Epithelial cell of esophagus (primary cell): ENCODE measurements around the gene DNAJB12.
"Not testable (repeated sequence)": the region's sequence is repeated elsewhere in the genome, so short reads cannot be mapped to it uniquely, and the experiment has no call there.

Experiments used
- DNase-seq: peaks from one replicate; pipeline ENCODE4 v3.0.0; 2010; ENCODE audit warnings: low read depth
- H3K4me3 ChIP-seq: 2 replicates; pipeline ENCODE4 v1.5.1; 2011; ENCODE audit warnings: mild to moderate bottlenecking, low read length, control low read depth
- CTCF ChIP-seq: IDR thresholded peaks from 2 replicates; pipeline ENCODE4 v1.5.1; 2011; ENCODE audit warnings: low read depth, mild to moderate bottlenecking, low read length, control low read depth, inconsistent platforms; ENCODE audit not compliant: insufficient read depth; ENCODE audit errors: missing control alignments

The DNAJB12 gene

GRCh38 chr10:72332423-72333111, 22.2 kb downstream of the DNAJB12 start:
- TF ChIP-seq CTCF = no peak
- no peak overlapping the region for H3K4me3 ChIP-seq
- DNase-seq = no peak

DNA sequence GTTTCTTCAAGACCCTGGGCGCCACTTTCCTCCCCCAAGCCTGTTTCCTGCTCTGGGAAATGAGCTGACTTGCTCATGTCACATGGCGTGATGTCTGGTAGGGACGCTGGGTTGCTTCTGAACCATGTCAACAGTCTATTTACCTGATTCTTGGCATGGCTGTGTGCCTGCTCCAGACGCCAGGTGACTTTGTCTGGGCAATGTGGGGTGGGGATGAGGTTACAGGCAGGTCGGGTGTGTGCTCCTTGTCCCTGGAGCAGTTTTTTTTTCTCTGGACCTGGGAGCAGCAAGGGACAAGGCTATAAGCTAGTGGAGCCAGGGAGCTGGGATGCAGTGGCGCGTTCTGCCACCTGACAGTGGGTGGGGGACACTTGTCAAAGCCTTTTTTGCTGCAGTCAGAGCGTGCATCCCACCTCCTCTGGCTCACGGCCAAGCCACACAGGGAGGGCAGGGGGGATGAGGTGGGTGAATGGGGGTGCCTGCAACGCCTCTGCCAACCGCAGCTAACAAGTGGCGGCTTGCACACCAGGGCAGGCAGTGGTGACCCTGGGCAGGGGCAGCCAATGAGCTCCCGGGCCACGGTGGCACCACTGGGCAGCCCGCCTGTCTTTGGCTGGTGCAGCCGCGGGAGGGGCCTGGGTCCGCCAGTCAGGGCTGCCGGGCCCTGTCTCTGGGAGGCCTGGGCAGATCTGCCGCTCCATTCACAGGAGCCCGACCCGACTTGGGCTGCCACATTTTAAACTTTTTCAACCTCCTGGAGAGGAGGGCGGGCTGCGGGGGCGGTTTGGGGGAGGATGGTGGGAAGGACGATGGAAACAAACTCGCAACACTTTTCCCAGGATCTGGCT, 22.9 kb downstream of the DNAJB12 start:
- no peak overlapping the region for H3K4me3 ChIP-seq

DNA sequence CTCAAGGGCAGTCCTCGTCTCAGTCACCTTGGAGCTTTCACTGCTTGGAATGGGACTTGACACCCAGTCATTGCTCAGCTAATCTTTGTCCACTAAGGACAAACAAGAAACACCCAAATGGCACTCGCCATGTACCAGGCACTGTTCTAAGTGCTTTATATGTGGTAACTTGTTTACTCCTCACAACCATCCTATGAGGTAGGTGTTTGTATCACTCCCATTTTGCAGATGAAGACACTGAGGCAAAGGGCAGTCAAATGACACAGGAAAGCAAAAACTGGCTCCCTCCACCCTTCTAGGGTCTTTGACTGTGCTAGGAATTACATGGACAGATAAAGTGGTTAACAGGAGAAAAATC, 24.7 kb downstream of the DNAJB12 start:
- TF ChIP-seq CTCF = no peak
- DNase-seq = no peak
- H3K4me3 ChIP-seq = no peak overlapping the region

More for the DNA sequence above, 22.9 kb downstream of the DNAJB12 start:
- DNase-seq = peak; percentile 98
- peak; percentile 17 for TF ChIP-seq CTCF

DNA sequence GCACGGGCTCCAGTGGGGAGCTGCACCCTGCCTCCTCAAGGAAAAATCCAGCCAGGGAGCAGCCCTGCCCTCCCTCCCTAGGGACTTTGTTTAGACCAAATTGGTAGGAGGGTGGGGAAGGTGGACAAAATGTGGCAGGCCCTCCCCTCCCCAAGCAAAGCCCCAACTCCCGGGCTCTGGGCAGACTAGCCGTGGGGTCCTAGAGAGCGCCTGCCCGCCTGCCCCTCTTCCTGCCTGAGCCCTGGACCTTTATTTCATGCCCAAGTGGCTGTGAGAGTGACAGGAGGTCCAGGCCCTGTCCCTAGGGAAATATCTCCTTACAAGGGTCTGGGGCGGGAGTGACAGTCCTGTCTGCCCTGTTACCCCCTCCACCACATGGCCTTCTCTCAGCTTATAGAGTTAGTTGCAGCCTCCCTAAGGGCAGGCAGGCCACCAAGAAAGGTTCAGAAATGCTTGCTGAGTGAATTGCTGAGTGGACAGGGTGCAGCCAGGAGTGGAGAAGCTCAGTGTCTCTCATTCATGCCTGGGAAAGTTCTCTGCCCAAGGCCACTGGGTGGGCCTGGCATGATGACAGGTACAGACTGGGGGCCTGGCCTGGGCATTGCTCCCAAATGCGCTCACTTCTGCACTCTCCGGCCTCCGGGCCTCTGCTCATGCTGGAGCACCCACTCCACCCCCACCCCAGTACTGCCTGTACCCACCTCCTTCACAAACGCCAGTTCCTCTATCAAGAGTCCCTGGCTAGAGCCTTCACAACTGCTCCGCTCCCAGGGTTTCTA, 25.2 kb downstream of the DNAJB12 start:
- TF ChIP-seq CTCF = no peak
- no peak for DNase-seq
- no peak overlapping the region for H3K4me3 ChIP-seq

DNA sequence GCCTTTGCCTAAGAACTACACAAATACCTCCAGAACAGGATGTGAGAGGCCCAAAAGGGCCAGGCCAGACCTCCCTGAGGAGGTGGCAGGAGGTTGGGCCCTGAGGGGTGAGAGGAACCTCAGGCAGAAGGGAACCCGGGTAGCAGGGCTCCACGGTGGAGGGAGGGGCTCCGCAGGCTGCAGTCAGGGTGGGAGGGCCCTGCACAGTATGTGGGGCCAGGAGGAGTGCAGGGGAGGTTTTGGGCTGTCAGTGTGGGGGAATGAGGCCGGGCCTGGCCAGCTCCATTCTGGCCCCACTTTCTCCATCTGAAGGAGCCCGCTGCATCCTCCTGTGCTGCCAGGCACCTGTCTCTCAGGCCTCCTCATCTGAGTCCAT, 25.9 kb downstream of the DNAJB12 start:
- DNase-seq = no peak
- no peak overlapping the region for H3K4me3 ChIP-seq
- no peak for TF ChIP-seq CTCF

GRCh38 chr10:72328045-72328828, 26.5 kb downstream of the DNAJB12 start:
- TF ChIP-seq CTCF = peak; percentile 53
- H3K4me3 ChIP-seq = no peak overlapping the region
- peak; percentile 54 for DNase-seq

DNA sequence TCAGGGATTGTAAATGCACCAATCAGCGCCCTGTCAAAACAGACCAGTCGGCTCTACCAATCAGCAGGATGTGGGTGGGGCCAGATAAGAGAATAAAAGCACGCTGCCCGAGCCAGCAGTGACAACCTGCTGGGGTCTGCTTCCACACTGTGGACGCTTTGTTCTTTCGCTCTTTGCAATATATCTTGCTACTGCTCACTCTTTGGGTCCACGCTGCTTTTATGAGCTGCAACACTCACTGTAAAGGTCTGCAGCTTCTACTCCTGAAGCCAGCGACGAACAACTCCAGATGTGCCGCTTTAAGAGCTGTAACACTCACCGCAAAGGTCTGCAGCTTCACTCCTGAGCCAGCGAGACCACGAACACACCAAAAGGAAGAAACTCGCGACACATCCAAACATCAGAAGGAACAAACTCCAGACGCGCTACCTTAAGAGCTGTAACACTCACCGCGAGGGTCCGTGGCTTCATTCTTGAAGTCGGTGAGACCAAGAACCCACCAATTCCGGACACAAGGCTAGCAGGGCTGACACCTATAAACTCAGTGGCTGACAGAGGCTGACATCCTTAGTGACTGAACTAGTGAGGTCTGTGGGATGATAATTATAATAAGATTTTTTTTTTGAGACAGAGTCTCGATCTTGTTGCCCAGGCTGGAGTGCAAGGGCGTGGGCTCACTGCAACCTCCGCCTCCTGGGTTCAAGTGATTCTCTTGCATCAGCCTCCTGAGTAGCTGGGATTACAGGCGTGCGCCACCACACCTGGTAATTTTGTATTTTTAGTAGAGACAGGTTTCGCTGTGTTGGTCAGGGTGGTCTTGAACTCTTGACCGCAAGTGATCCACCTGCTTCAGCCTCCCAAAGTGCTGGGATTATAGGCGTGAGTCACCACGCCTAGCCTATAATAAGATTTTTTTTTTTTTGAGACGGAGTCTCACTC, 27.8 kb downstream of the DNAJB12 start:
- DNase-seq = not testable (repeated sequence)

DNA sequence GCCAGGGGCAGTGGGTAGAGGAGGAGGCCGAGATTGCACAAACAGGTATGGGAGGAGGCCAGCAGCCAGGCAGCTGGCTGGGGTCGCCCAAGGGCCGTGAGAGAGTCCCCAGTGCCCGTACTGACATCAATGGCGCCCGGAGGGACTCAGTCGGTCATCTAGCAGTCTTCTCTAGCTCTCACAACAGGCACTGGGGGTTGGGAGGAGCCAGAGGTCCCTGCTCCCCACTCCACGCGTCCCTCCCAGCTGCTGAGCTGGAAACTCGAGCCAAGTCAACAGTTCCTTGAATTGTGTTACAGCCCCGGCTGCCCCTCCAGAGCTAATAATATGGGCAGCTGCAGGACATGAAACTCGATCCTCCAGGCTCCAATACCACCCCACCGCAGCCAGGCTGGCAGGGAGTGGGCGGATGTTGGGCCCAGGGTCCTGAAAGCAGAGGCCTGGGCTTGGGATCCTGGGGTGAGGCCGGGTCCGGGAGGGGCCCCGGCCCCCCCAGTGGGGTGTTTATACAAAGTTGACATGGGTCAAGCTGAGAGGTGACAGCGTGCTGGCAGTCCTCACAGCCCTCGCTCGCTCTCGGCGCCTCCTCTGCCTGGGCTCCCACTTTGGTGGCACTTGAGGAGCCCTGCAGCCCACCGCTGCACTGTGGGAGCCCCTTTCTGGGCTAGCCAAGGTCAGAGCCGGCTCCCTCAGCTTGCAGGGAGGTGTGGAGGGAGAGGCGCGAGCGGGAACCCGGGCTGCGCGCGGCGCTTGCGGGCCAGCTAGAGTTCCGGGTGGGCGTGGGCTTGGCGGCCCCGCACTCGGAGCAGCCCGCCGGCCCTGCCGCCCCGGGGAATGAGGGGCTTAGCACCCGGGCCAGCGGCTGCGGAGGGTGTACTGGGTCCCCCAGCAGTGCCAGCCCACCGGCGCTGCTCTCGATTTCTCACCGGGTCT, 29.2 kb downstream of the DNAJB12 start:
- DNase-seq, H3K4me3 ChIP-seq: not testable (repeated sequence)

More for the DNA sequence above, 27.8 kb downstream of the DNAJB12 start:
- not testable (repeated sequence) for H3K4me3 ChIP-seq
